ENCODE data around the gene HSF2BP. TPM values are rescaled to one million over a fixed set of nuclear protein-coding genes. Genes with fewer than 3 reads are reported as not detected.
"Not testable (repeated sequence)": the region's sequence is repeated elsewhere in the genome, so short reads cannot be mapped to it uniquely, and the experiment has no call there.

HSF2BP gene
- total RNA-seq, 1 experiment from 2014 or later: 4.6 TPM

GRCh38 chr21:43681650-43682049 lies 22.4 kb upstream of the HSF2BP start:
- H3K36me3 ChIP-seq (ENCODE audit: low read depth): peaks cover 5% of the 10 kb centered on the region; the same call in 1 of the 2 replicates
- H3K4me2 ChIP-seq: no peak overlapping the region
- H3K4me1 ChIP-seq (replicated peaks; ENCODE audit: insufficient read depth): no peaks in the 10 kb centered on the region
- BruUV-seq (replicated peaks): no TSS peak
- TF ChIP-seq EZH2 (IDR thresholded peaks at IDR 0.05; ENCODE audit: low read depth) (no peak), CTCF (conservative IDR thresholded peaks at IDR 0.05) (no peak)
- H3K9me2 ChIP-seq (ENCODE audit: insufficient read depth): no peaks in the 10 kb centered on the region
- no peaks in the 10 kb centered on the region for H3K27me3 ChIP-seq (ENCODE audit: insufficient read depth, low read depth)
- no peaks in the 10 kb centered on the region for H3K79me2 ChIP-seq (ENCODE audit: low read depth)
- intact Hi-C loops (cut with micrococcal nuclease; ENCODE audit: unreplicated experiment): no loop called here
- CTCF ChIA-PET: no interaction called here
- H3F3A ChIP-seq (ENCODE audit: insufficient read depth, low read depth): no peaks in the 10 kb centered on the region
- no peak overlapping the region for H3K4me3 ChIP-seq
- H3K27ac ChIP-seq: no peak overlapping the region
- no peak for DNase-seq
- POLR2A ChIA-PET (ENCODE audit: unreplicated experiment): no interaction called here
- H3K9me3 ChIP-seq (ENCODE audit: insufficient read depth, low read depth): no peaks in the 10 kb centered on the region
- no peaks in the 10 kb centered on the region for H4K20me1 ChIP-seq (ENCODE audit: insufficient read depth)
- H2AFZ ChIP-seq: no peak overlapping the region

GRCh38 chr21:43680421-43680820 lies 21.1 kb upstream of the HSF2BP start:
- POLR2A ChIA-PET (ENCODE audit: unreplicated experiment); H3K9me3 ChIP-seq (ENCODE audit: insufficient read depth, low read depth); H3K4me3 ChIP-seq; H3K27me3 ChIP-seq (ENCODE audit: insufficient read depth, low read depth); H3K79me2 ChIP-seq (ENCODE audit: low read depth); BruUV-seq (replicated peaks); CTCF ChIA-PET; H4K20me1 ChIP-seq (ENCODE audit: insufficient read depth); H3K9me2 ChIP-seq (ENCODE audit: insufficient read depth); DNase-seq; H3K4me2 ChIP-seq; H3F3A ChIP-seq (ENCODE audit: insufficient read depth, low read depth); H3K36me3 ChIP-seq (ENCODE audit: low read depth); H3K4me1 ChIP-seq (replicated peaks; ENCODE audit: insufficient read depth); intact Hi-C loops (cut with micrococcal nuclease; ENCODE audit: unreplicated experiment); H2AFZ ChIP-seq; H3K27ac ChIP-seq: not testable (repeated sequence)

- no peak overlapping the region for H3K4me3 ChIP-seq
- TF ChIP-seq CTCF (conservative IDR thresholded peaks at IDR 0.05) (no peak), EZH2 (IDR thresholded peaks at IDR 0.05; ENCODE audit: low read depth) (no peak)
- no peaks in the 10 kb centered on the region for H3K9me3 ChIP-seq (ENCODE audit: insufficient read depth, low read depth)
- ChIA-PET CTCF (no interaction called here), POLR2A (ENCODE audit: unreplicated experiment) (no interaction called here)
- H3K27me3 ChIP-seq (ENCODE audit: insufficient read depth, low read depth): no peaks in the 10 kb centered on the region
- H3K4me2 ChIP-seq: no peak overlapping the region
- no TSS peak for BruUV-seq (replicated peaks)
- no peak overlapping the region for H3K27ac ChIP-seq
- no peak overlapping the region for H2AFZ ChIP-seq
- peaks cover 5% of the 10 kb centered on the region; the same call in 1 of the 2 replicates for H3K36me3 ChIP-seq (ENCODE audit: low read depth)
- no peaks in the 10 kb centered on the region for H4K20me1 ChIP-seq (ENCODE audit: insufficient read depth)
- no peaks in the 10 kb centered on the region for H3F3A ChIP-seq (ENCODE audit: insufficient read depth, low read depth)
- H3K79me2 ChIP-seq (ENCODE audit: low read depth): no peaks in the 10 kb centered on the region
- H3K9me2 ChIP-seq (ENCODE audit: insufficient read depth): no peaks in the 10 kb centered on the region
- DNase-seq: no peak
- no peaks in the 10 kb centered on the region for H3K4me1 ChIP-seq (replicated peaks; ENCODE audit: insufficient read depth)
- intact Hi-C loops (cut with micrococcal nuclease; ENCODE audit: unreplicated experiment): no loop called here
Measured at GRCh38 chr21:43679951-43680350, 20.7 kb upstream of the HSF2BP start.

GRCh38 chr21:43676391-43676790 lies 17.1 kb upstream of the HSF2BP start:
- Histone ChIP-seq H3K79me2 (ENCODE audit: low read depth) (no peaks in the 10 kb centered on the region), H3K4me3 (no peak overlapping the region), H4K20me1 (ENCODE audit: insufficient read depth) (no peaks in the 10 kb centered on the region), H3K27me3 (ENCODE audit: insufficient read depth, low read depth) (no peaks in the 10 kb centered on the region), H3K27ac (no peak overlapping the region), H3K9me2 (ENCODE audit: insufficient read depth) (no peaks in the 10 kb centered on the region), H3F3A (ENCODE audit: insufficient read depth, low read depth) (no peaks in the 10 kb centered on the region), H3K4me1 (replicated peaks; ENCODE audit: insufficient read depth) (no peaks in the 10 kb centered on the region), H3K36me3 (ENCODE audit: low read depth) (no peaks in the 10 kb centered on the region), H2AFZ (no peak overlapping the region), H3K4me2 (no peak overlapping the region), H3K9me3 (ENCODE audit: insufficient read depth, low read depth) (no peaks in the 10 kb centered on the region)
- POLR2A ChIA-PET (ENCODE audit: unreplicated experiment): no interaction called here
- no TSS peak for BruUV-seq (replicated peaks)
- CTCF ChIA-PET: interaction anchor here (0.6 kb wide), 1 partner anchor 15 kb away, joined by 3 read pairs; no protein-coding TSS in a partner anchor
- intact Hi-C loops (cut with micrococcal nuclease; ENCODE audit: unreplicated experiment): no loop called here
- no peak for DNase-seq
- TF ChIP-seq CTCF (conservative IDR thresholded peaks at IDR 0.05) (no peak), EZH2 (IDR thresholded peaks at IDR 0.05; ENCODE audit: low read depth) (no peak)

All from PC-9 (cell line).